ENCODE results near the gene FGA. TPM values are rescaled to one million over a fixed set of nuclear protein-coding genes. Genes with fewer than 3 reads are reported as not detected.

Gene FGA
- total and polyA plus RNA-seq, 2 of the 8 experiments (the other 6 are each of a cell fraction or from before 2014, with no cell fraction given): not detected

GRCh38 chr4:154623995-154624394 lies 33.5 kb upstream of the FGA start:
- no peak overlapping the region for H3K4me2 ChIP-seq (ENCODE audit: insufficient read depth in 1 of 2, low read depth in 2 of 2, low read length in 2 of 2)
- H4K20me1 ChIP-seq (replicated peaks in 1 of 2; ENCODE audit: control insufficient read depth in 1 of 2, insufficient read depth in 2 of 2, low read length in 2 of 2): no peaks in the 10 kb centered on the region
- 80% methylated on average over 7 of the region's 7 CpGs; no CpG with 5 or more reads in 1 of the 2 experiments for WGBS, 2 experiments (ENCODE audit: extremely low coverage in 1 of 2, insufficient coverage in 1 of 2, insufficient read length in 1 of 2, insufficient replicate concordance in 2 of 2, low coverage in 1 of 2, low lambda C conversion rate in 2 of 2, missing lambda C conversion rate in 1 of 2)
- H3K14ac ChIP-seq (ENCODE audit: insufficient read length): no peak overlapping the region
- no peak overlapping the region for H2AFZ ChIP-seq (ENCODE audit: low read length)
- FAIRE-seq: no peak
- no peak overlapping the region for H2BK15ac ChIP-seq (ENCODE audit: low read length)
- POLR2A ChIA-PET (ENCODE audit: partially characterized antibody): no interaction called here
- no peak overlapping the region for H2AK5ac ChIP-seq (ENCODE audit: low read depth, low read length)
- H3K36me3 ChIP-seq (ENCODE audit: control insufficient read depth in 2 of 4, insufficient read depth in 4 of 4, low read length in 3 of 4): no peaks in the 10 kb centered on the region
- no peak overlapping the region for H2BK12ac ChIP-seq (ENCODE audit: low read depth, low read length)
- H4K8ac ChIP-seq (ENCODE audit: extremely low read depth, insufficient read depth, low read length): no peak overlapping the region
- H3K4me1 ChIP-seq (replicated peaks in 1 of 4; ENCODE audit: control insufficient read depth in 3 of 4, insufficient read depth in 4 of 4, low read length in 3 of 4): peaks cover 0 to 4% (median 1%) of the 10 kb centered on the region in 4 experiments; a peak in 2 of 7 replicates
- H3K23me2 ChIP-seq (ENCODE audit: low read depth, low read length): peaks cover 8% of the 10 kb centered on the region; the same call in 1 of the 2 replicates
- CTCF ChIA-PET (ENCODE audit: partially characterized antibody): interaction anchor here (0.6 to 10.6 kb wide), 25 partner anchors 9 to 384 kb away, joined by 3 to 283 read pairs (median 5); partner anchors contain the start of genes FGG, LRAT and PLRG1
- no peaks in the 10 kb centered on the region for H3K9me3 ChIP-seq (ENCODE audit: insufficient read depth in 2 of 2, low read depth in 1 of 2, low read length in 1 of 2)
- no peak overlapping the region for H2BK120ac ChIP-seq (replicated peaks; ENCODE audit: low read depth, low read length)
- no peak for DNase-seq (ENCODE audit: low read depth in 1 of 2, low spot score in 2 of 2)
- no peak overlapping the region for H3K56ac ChIP-seq (replicated peaks; ENCODE audit: insufficient read length, low read depth, low read length)
- H2BK5ac ChIP-seq (ENCODE audit: low read depth, low read length): no peak overlapping the region
- no peak overlapping the region for H3K27ac ChIP-seq (ENCODE audit: low read depth, low read length)
- no peak overlapping the region for H2BK20ac ChIP-seq (ENCODE audit: low read length)
- H3K4me3 ChIP-seq (ENCODE audit: extremely low read depth in 1 of 4, insufficient read depth in 2 of 4, low read depth in 3 of 4, low read length in 4 of 4): no peak overlapping the region
- H4K5ac ChIP-seq (ENCODE audit: insufficient read length, low read depth, low read length): no peak overlapping the region
- H3K79me2 ChIP-seq (ENCODE audit: control insufficient read depth in 1 of 2, insufficient read depth in 2 of 2, low read length in 2 of 2): no peaks in the 10 kb centered on the region
- no peak overlapping the region for H4K91ac ChIP-seq (replicated peaks; ENCODE audit: insufficient read length, low read length)
- no peak overlapping the region for H3K9ac ChIP-seq (replicated peaks in 1 of 4; ENCODE audit: extremely low read depth in 1 of 4, low read depth in 3 of 4, low read length in 3 of 4)
- H3K23ac ChIP-seq (ENCODE audit: insufficient read length): no peak overlapping the region
- H3K79me1 ChIP-seq (ENCODE audit: low read depth, low read length): no peaks in the 10 kb centered on the region
- peaks cover 1 to 22% (median 11%) of the 10 kb centered on the region in 4 experiments for H3K27me3 ChIP-seq (replicated peaks in 1 of 4; ENCODE audit: control insufficient read depth in 3 of 4, extremely low read depth in 1 of 4, insufficient read depth in 3 of 4, low read length in 3 of 4)
- no peak overlapping the region for H3K18ac ChIP-seq (ENCODE audit: extremely low read depth, low read length)
- H3K4ac ChIP-seq (replicated peaks; ENCODE audit: insufficient read length, low read depth, low read length): no peak overlapping the region
- TF ChIP-seq, protein P1, sequence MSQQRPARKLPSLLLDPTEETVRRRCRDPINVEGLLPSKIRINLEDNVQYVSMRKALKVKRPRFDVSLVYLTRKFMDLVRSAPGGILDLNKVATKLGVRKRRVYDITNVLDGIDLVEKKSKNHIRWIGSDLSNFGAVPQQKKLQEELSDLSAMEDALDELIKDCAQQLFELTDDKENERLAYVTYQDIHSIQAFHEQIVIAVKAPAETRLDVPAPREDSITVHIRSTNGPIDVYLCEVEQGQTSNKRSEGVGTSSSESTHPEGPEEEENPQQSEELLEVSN (IDR thresholded peaks at IDR 0.05): no peak
- TF ChIP-seq CREB1 (IDR thresholded peaks at IDR 0.05) (no peak), RXRA (IDR thresholded peaks at IDR 0.05; ENCODE audit: insufficient read depth, low read depth, low read length) (no peak), POU5F1 (IDR thresholded peaks at IDR 0.05; ENCODE audit: low read depth, low read length) (no peak), SIRT6 (IDR thresholded peaks at IDR 0.05; ENCODE audit: low read length) (no peak), TCF12 (IDR thresholded peaks at IDR 0.05; ENCODE audit: low read depth, low read length) (no peak), EGR1 (IDR thresholded peaks at IDR 0.05; ENCODE audit: borderline replicate concordance, low read depth, low read length) (no peak), TBP (IDR thresholded peaks at IDR 0.05; ENCODE audit: low read depth, low read length) (no peak), KDM5A (IDR thresholded peaks at IDR 0.05; ENCODE audit: low read length) (no peak), TAF7 (optimal IDR thresholded peaks at IDR 0.05; ENCODE audit: borderline replicate concordance, low read depth, low read length) (no peak)
- TF ChIP-seq, protein P2, sequence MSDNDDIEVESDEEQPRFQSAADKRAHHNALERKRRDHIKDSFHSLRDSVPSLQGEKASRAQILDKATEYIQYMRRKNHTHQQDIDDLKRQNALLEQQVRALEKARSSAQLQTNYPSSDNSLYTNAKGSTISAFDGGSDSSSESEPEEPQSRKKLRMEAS (IDR thresholded peaks at IDR 0.05): no peak
- TF ChIP-seq, protein P3, sequence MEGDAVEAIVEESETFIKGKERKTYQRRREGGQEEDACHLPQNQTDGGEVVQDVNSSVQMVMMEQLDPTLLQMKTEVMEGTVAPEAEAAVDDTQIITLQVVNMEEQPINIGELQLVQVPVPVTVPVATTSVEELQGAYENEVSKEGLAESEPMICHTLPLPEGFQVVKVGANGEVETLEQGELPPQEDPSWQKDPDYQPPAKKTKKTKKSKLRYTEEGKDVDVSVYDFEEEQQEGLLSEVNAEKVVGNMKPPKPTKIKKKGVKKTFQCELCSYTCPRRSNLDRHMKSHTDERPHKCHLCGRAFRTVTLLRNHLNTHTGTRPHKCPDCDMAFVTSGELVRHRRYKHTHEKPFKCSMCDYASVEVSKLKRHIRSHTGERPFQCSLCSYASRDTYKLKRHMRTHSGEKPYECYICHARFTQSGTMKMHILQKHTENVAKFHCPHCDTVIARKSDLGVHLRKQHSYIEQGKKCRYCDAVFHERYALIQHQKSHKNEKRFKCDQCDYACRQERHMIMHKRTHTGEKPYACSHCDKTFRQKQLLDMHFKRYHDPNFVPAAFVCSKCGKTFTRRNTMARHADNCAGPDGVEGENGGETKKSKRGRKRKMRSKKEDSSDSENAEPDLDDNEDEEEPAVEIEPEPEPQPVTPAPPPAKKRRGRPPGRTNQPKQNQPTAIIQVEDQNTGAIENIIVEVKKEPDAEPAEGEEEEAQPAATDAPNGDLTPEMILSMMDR (IDR thresholded peaks at IDR 0.05; ENCODE audit: control extremely low read depth in 1 of 3, insufficient read depth in 1 of 3, low read depth in 1 of 3, low read length in 3 of 3): no peak

Measured in H1 (cell line).